ENCODE measurements around the gene C14orf132.

DNA sequence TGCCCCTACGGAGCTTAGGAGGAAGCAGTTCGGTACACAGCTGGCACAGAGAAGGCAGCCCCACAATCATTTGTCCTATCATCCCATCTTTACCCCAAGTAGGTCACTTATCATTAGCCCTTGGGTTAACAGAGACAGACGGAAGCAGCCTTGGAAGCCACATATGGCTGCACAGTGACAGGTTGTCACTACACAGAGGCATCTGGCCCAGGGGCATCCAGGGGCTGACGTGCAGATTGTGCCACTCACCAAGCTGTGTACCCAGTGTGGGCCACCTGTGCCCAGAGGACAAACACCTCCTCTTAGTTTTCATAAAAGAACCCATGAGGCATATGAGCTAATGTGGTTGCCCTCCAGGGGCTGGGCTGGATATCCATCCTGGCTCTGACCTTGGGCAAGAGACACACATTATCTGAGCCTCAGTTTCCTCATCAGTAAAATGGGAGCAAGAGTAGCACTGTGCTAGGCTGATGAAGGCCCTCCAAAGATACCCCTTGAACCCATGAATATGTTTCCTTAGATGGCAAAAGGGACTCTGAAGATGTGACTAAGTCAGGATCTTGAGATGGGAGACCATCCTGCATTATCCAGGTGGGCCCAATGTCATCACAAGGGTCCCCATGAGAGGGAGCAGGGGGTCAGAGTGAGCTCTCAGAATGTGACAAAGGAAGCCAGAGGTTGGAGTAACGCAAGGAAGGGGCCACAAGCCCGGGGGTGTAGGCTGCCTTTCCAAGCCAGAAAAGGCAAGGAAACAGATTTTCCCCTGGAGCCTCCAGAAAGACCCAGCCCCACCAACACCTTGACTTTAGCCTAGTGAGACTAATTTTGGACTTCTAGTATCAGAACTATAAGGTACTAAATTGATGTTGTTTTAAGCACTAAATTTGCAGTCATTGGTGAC, 64.6 kb downstream of the C14orf132 start:
- TF ChIP-seq, protein P1, sequence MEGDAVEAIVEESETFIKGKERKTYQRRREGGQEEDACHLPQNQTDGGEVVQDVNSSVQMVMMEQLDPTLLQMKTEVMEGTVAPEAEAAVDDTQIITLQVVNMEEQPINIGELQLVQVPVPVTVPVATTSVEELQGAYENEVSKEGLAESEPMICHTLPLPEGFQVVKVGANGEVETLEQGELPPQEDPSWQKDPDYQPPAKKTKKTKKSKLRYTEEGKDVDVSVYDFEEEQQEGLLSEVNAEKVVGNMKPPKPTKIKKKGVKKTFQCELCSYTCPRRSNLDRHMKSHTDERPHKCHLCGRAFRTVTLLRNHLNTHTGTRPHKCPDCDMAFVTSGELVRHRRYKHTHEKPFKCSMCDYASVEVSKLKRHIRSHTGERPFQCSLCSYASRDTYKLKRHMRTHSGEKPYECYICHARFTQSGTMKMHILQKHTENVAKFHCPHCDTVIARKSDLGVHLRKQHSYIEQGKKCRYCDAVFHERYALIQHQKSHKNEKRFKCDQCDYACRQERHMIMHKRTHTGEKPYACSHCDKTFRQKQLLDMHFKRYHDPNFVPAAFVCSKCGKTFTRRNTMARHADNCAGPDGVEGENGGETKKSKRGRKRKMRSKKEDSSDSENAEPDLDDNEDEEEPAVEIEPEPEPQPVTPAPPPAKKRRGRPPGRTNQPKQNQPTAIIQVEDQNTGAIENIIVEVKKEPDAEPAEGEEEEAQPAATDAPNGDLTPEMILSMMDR (IDR thresholded peaks at IDR 0.05; ENCODE audit: insufficient read depth, low read depth, low read length), result no peak
- no peak for TF ChIP-seq EZH2 (IDR thresholded peaks at IDR 0.05; ENCODE audit: insufficient read depth, low read length)

Measured in astrocyte (in vitro differentiated cells and primary cell).